ENCODE data around the gene COG5.

DNA sequence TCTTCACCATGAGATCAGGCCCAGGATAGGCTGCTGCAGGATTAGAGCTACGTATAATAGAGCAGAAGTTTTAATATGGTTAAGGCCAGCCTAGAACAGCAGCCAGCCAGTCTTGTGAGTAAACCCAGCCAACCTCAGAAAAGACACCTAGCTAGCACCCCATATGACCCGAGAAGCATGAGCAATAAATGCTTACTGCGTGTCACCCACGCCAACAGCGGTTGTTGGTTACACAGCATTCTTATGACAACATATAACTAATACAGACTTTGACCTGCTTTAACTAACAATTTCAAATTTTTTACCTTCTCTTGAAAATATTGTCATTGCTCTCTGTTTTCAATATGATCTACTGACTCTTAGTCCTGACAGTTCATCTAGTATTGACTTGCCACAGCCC lies 289.2 kb downstream of the COG5 start:
- TF ChIP-seq EZH2 (IDR thresholded peaks at IDR 0.05; ENCODE audit: borderline replicate concordance, low read depth, low read length, poor library complexity, severe bottlenecking), result no peak
- TF ChIP-seq, protein P1, sequence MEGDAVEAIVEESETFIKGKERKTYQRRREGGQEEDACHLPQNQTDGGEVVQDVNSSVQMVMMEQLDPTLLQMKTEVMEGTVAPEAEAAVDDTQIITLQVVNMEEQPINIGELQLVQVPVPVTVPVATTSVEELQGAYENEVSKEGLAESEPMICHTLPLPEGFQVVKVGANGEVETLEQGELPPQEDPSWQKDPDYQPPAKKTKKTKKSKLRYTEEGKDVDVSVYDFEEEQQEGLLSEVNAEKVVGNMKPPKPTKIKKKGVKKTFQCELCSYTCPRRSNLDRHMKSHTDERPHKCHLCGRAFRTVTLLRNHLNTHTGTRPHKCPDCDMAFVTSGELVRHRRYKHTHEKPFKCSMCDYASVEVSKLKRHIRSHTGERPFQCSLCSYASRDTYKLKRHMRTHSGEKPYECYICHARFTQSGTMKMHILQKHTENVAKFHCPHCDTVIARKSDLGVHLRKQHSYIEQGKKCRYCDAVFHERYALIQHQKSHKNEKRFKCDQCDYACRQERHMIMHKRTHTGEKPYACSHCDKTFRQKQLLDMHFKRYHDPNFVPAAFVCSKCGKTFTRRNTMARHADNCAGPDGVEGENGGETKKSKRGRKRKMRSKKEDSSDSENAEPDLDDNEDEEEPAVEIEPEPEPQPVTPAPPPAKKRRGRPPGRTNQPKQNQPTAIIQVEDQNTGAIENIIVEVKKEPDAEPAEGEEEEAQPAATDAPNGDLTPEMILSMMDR (conservative IDR thresholded peaks at IDR 0.05; ENCODE audit: low read depth, low read length), result no peak
